Hepatic stellate cell (primary cell): ENCODE results near the gene HOXD11.
A peak's percentile ranks its signal among the peaks of the same experiment; 100 is the strongest.

Experiments
- DNase-seq: peaks from one replicate; pipeline ENCODE4 v3.0.0; 2011; ENCODE audit warnings: low spot score

Gene HOXD11

DNA sequence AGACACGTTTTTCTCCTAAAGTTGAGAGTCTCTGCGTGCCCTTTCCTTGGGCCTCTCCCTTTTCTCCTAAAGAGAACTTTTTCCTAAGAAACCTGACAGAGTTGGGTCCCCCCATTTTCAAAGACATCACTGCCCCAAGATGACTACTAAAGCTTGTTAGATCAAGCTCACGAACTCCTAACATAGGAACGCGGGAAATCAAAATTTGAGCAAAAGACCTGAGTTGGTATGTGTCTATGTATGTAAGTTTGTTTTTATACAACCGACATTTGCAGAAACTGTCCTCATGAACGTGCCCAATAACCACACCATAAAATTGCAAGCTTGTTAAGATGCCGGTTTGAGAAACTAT is 13.2 kb upstream of the HOXD11 start:
- DNase-seq: no peak

DNA sequence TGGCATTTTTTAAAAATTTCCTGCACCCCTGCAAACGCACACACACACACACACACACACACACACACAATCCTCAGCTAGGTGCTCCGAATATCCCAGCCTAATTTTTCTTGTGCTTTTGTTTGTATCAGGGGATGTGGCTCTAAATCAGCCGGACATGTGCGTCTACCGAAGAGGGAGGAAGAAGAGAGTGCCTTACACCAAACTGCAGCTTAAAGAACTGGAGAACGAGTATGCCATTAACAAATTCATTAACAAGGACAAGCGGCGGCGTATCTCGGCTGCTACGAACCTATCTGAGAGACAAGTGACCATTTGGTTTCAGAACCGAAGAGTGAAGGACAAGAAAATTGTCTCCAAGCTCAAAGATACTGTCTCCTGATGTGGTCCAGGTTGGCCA is 12.7 kb upstream of the HOXD11 start:
- DNase-seq: no peak

DNA sequence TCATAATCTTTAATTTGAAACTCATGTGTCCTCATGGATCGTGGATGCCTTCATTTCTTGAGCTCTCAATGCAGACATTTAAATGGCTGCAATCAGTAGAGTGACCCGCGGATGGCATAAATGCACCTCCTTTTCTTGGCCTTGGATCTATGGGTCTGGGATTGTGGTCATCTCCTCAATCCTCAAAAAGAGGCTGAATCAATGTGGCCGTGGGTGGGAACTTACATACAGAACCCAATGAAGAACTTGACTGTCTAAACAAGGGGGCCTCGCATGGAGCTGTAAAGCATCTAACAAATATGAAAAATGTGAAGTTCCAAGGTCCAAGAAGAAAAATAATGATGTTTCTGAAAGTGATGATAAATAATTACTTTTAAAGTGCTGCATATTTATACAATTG is 11.7 kb upstream of the HOXD11 start:
- no peak for DNase-seq

DNA sequence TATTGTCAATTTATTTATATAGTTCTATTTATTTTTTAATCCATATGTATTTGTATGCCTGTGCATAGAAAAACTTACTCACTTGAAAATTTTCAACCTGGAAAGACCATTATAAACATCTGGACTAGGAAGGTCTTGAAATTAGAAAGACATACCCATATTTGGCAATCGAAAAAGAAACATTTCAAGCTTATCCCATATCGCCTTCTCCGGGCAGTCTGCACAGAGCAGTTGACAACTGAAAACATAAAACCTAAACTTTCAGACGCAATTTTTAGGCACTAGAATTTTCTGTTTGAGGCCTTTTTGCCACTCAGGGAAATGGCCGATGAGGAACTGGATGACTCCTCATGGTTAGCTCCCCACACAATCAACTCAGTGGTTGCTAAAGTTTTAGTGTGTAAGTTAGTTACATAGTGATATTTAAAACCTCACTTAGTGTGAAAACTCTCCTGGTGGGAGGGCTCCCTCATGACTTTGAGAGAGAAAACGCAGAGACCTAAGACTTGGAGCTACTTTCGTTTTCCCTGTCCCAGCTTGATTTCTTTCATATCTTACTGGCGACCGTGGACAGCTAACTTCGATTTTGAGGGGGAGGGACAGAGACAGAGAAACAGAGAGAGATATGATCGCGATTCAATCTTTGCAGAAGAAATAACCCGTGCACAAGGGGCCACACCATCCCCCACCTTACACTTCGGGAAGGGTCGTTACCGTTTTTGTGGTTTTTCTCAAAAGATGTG is 10.7 kb upstream of the HOXD11 start:
- no peak for DNase-seq

DNA sequence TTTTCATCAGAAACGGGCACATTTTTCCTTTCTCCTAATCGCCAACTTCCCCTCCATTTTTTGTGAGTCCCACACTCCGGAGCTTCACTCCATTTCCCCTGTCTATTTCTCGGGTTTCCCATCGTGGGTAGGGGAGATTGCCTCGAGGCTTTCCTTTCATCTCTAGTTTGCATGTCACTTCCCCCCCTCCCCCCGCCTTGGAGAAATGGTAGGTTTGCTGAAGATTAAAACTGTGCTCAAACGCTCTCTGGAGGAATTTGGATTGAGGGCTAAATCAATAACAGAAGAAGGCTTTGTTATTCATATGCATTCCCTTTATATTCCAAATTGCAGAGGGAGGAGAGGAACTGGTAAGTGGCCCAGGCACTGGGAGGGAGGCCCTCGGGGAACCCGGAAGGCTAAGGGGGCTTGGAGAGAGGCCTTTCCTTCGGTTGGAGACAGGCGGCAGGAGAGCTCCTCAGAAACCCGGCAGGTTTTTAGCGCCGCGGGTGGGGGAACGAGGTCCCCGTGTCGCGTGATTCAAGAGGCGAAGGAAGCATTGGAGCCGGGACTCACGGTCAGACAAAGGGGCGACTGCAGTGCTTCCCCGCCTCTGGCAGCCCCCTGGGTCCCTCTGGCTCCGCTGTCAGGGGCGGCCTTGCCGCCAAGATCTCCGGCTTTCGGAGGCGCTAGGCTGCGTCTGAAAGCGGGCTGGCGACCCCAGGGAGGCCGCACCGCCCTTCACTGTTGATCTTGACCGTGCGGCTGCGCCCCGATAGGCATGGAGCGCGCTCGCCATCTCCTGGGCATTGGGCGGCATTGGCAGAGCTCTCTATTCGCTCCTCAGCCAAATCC is 9.9 kb upstream of the HOXD11 start:
- peak; percentile 90 for DNase-seq

DNA sequence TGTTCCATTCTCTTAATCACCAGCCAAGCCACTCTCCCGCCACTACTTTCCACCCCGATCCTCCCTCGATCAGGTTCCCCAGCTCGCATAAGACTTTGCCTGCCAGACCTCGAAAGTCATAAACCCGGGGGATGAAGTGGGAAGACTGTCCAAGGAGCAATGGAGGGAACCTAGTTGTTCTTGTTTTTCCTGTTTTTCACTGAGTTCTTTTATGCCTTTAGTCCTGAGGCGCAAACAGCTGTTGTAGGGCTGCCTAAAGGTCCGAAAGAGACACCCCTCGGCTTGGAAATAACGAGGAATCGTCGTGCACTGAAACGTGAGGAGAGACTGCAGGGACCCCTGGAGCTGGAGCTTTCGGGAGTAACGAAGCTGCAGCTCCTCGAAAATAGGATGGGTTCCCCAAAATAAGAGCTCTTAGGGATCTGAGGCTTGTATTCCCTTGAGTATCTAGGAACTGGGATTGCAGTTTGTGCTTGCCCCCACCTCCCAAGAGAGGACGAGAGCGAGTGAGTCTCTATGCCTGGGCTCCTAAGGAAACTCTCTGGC is 9.2 kb upstream of the HOXD11 start:
- DNase-seq: no peak

DNA sequence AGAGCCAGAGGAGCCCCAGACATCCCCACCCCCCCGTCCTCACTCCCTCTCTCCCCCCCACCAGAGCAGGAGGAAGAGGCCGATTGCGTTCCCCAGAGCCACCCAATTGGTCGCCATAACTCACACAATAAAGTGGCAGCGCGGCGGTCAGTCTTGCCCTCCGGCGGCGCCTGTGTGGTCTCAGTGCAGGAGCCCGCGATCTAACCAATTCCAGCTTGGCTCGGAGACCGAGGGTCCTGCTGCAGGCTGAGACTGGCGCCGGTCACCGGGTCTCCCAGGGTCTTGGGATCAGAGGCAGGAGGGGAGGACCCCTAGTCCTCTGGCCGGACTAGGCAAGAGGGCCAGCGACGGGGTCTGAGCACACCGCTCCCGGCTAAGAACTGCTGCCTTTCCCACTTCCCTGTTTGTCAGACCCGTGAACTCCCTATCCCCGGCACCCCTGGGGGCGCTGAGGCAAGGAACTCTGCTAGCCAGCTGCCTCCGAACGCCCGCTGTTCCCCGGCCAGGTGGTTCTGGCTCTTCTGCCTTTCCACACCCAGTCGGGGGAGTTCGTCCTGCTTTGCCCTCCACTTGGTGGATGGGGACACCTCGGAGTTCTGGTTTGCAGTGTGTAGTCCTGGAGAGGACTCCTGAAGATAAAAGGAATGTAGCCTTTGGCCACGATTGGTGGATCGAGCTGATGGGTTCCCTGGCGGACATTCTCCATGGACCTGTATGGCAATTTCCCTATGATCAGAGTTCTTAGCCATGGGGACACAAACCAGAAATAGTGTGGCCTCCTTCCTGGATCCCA is 8.5 kb upstream of the HOXD11 start:
- DNase-seq: no peak

DNA sequence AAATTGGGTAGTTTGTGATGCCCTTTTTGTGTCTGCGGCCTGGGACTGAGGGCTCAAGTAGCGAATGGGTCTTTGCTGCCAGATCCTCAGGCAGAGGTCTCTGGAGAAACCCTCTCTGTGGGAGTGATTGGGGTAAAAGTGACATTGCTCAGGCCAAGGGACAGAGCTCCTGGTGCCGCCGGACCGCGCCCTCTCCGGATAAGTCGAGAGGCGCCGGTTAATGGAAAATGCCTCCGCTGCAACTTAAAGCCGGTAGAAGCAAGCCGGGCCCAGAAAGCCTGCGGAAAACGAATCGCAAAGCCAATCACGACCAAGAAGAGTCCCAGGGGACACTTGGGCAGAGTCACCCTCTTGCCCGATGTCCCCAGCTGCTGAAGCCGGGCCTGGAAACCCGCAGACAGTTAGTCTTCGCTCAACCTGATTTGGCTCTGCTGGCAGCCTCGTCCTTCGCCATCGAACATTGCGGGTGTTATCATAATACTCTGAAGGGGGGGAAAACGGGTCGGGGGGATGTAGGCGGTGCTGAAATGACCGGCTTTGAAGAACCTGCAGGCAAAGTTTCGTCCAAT is 7.8 kb upstream of the HOXD11 start:
- DNase-seq: no peak

DNA sequence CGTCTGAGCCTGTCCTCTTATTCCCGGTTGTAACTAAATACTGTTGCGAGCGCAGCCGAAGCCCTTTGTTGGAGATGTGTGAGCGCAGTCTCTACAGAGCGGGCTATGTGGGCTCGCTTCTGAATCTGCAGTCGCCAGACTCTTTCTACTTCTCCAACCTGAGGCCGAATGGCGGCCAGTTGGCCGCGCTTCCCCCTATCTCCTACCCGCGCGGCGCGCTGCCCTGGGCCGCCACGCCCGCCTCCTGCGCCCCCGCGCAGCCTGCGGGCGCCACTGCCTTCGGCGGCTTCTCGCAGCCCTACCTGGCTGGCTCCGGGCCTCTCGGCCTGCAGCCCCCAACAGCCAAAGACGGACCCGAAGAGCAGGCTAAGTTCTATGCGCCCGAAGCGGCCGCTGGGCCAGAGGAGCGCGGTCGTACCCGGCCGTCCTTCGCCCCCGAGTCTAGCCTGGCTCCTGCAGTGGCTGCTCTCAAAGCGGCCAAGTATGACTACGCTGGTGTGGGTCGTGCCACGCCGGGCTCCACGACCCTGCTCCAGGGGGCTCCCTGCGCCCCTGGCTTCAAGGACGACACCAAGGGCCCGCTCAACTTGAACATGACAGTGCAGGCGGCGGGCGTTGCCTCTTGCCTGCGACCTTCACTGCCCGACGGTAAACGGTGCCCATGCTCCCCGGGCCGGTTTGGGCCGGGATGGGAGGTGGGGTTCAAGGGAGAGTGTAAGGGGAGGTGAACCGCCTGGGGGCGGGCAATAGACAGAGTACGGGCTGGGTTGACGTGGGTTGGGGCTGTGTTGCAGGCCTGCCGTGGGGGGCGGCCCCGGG is 7.1 kb upstream of the HOXD11 start, which contains the start of gene HOXD12:
HOXD12 (plus strand) TSS at position 68 of the 819 bp plus-strand sequence; CDS start at position 75, 7 bp downstream.
- no peak for DNase-seq

DNA sequence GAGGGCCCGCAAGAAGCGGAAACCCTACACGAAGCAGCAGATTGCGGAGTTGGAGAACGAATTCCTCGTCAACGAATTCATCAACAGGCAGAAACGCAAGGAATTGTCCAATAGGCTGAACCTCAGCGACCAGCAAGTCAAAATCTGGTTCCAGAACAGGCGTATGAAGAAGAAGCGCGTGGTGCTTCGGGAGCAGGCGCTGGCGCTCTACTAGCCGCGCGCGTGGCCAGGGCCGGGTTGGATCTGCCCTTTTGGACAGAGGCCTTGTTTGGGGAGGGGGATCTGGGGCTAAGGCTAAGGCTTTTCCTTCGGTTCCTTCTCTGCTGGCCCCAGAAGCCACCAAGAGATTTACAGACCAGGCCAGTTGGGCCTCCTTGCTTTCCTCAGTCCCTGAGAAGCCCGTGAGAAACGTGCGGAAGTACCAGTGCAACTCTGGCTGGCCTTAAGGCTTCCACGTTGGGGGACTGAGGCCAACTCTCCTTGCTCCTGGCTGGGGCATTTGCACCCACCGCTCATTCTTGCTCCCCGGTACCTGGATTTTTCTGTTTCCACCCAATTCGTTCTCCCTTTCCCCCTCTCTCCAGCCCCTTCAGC is 6.4 kb upstream of the HOXD11 start:
- no peak for DNase-seq

DNA sequence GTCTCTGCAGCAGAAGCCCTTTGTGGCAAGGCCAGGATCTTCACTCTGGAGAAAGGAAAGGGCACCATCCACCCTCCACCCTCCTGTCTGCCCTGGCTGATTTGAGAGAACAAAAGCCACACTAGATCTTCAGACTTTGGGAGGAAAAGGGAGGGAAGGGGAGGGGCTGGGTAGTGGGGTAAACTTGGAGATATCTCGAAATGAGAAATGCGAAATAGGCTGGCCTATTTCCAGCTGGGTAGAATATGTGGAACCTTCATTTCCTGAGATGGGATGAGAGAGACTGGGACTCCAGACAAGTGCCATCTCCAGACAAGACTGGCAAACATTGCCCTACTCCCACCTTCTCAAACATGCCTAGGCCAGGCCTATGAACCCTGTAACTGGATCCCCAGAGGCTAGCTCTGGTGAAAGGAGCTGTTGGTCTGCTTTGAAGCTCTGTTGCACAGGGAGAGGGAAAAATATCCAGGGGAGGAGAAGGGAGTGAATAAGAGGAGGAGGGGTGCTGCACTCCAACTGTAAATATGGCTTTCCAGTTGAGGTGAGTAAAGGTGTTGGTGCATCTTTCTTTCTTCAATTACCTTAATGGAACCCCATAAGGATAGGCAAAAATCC is 5.8 kb upstream of the HOXD11 start:
- no peak for DNase-seq

DNA sequence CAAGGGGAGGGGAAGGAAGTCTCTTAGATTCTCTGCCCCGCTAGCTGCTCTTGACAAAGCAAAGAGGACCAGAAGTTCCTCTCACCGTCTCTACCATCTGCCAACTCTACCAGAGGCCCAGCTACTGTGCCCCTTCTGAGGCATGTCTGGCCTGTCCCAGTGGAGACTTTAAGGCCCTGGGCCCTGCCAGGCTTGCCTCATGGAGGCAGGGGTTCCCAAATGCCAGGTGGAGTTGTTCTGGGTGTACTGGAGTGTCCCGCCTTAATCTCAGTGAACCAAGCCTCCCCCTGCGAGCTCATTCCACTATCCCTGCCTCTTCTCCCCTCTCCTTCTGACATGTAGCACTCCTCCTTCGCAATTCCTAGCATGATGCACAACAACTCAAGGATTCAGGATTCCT is 5.2 kb upstream of the HOXD11 start:
- no peak for DNase-seq

DNA sequence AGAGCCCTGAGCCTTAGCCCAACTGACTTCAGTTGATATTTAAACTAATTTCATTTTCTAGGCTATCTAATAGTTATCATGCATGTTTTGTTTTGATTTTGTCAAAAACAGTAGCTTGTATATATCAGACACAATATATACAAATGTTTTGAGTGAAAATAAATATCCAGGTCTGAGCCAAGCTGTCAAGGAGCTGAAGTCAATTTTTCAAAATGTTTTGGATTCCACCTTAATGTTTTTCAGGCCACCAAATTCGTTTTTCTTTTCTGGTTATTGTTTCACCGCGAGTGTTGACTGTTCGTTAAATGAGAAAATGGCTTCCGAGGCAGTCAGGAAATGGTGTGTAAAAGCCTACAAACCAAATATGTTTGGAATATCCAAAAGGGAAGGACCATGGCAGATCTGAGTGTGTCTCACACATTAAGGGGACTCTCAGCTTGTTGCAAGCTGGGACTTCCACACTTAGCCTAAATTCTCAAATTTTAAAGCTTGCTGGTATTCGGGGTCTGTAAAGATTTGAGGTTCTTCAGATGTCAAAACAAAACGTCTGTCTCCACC is 4.7 kb upstream of the HOXD11 start:
- no peak for DNase-seq

DNA sequence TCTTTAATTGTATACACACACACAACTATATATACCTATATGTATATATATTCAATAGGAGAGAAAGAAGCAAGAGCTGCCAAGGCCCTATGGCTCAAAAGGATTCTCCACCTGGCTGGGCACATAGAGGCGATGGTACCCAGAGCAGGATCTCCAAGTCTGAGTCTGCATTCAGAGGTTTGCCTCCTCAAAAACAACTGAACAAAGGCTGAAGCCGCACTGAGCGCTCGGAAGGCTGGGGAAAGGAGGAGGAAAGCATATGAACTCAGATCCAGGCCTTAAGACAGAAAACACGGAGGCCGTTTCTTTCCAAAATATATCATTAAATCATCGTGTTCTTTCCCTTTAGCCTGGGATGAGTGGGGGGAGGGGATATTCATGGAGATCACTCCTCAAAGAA is 3.9 kb upstream of the HOXD11 start:
- DNase-seq: no peak

DNA sequence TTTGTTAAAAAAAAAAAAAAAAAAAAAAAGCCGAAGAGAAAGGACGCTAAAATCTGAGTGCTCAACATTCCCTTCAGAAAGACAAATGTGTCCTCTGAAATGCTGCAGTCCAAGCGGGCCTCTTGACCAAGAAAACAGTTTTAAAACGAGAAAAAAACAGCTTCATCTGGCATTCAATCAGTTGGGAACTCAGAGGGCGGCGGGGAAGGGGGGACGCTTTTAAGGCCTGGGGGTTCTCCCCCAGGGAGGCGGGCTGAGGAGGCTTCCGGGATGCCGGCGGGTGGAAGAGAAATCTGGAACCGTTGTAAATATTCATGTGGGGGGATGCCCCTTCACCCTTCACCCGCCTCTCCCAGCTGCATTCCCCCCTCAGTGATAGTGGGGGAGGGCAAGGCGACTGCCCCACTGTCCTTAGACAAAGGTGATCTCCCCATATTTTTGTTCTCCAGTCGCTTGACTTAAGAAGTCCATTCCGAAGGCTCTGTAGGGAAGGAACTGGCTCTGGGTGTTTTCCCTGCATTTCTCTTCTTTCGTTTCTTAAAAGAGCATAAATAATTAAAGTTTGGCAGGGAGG is 3.3 kb upstream of the HOXD11 start:
- DNase-seq: no peak

DNA sequence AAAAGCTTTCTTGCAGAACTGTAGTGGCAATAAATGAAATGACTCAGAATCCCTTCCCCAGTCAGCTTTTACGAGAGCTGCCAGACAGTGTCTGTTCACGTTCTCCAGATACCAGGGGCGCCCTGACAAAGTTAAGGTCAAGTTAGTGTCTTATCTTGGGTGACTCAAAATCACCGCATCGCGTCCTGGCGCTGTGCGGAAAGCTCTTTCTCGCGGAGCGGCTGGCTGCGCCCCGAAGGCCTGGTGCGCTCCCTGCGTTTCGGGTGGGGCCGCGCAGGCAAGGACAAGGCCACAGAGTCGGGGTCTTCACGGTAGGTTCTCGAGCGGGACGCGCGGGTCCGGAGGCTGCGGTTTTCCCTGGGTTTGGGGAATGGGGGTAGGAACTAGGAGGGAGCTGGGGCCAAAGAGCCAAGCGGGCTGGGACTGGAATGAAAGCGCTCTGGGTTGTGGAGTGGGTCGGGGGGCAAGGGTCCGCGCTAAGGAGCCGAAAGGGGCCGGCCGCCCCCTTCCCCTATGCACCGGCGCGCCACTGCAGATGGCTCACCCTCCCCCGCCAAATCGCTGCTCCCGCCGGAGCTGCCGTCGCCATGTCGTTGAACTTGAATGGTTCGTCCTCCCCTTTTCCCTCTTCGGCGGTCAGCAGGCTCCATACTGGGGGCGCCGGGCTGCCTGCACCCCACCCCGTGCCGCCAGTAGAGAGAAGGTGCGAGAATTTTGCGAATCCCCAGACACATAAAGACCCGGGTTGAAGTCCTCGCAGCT is 2.6 kb upstream of the HOXD11 start:
- DNase-seq: peak; percentile 54

DNA sequence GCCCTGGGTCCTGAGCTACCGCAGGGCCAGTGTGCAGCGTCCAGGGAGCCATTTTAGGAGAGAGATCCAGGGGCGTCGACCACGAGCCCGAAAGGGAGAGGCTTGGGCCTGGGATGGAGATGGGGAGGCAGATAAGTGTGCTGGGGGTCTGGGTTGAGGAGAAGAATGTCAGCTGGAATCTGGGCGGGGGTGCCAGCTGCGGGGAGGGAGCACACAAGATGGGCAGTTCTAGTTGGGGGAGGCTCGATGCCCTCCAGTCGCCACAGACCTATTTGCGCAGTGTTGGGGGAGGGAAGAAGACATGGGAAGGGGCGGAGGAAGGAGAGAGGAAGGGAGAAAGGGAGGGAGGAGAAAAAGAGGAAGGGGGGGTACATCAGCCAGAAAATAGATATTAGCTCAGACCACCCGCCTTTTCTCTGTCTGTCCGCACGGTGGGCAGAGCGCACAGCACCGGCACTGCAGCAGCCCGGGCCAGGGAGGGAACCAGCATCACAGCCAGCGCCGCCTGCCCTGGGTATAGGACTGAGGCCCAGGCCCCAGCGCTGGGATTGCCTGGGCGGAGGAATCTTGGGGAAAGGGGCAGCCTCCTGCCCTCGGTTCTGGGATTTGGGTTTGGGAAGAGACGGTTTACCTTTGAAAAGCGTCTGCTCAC is 1.9 kb upstream of the HOXD11 start:
- no peak for DNase-seq
